ENCODE measurements around the gene DLST. TPM values are rescaled to one million over a fixed set of nuclear protein-coding genes. Genes with fewer than 3 reads are reported as not detected.

DLST gene
- total RNA-seq, 1 experiment from 2014 or later: 68.8 TPM

- no peaks in the 10 kb centered on the region for H3K36me3 ChIP-seq (ENCODE audit: control insufficient read depth, insufficient read depth, low read length)
- no peaks in the 10 kb centered on the region for H3K4me1 ChIP-seq (ENCODE audit: control insufficient read depth, insufficient read depth, low read length)
- BruUV-seq (replicated peaks): no TSS peak
- H3K27me3 ChIP-seq (ENCODE audit: control insufficient read depth, insufficient read depth, low read length): no peaks in the 10 kb centered on the region
- TF ChIP-seq POLR2AphosphoS5 (IDR thresholded peaks at IDR 0.05; ENCODE audit: low read depth, low read length) (no peak), TCF7L2 (IDR thresholded peaks at IDR 0.05; ENCODE audit: low read depth, low read length) (no peak)
- POLR2A ChIA-PET: no interaction called here
- ATAC-seq: no peak
- CTCF ChIA-PET: no interaction called here
- H3K4me3 ChIP-seq (ENCODE audit: low read depth in 2 of 2, low read length in 2 of 2): no peak overlapping the region
- intact Hi-C loops (cut with micrococcal nuclease; ENCODE audit: unreplicated experiment) (no loop called here), in situ Hi-C loops (cut with HindIII; ENCODE audit: low pct_unique_long_range_greater_than_20kb, low sequenced_read_pairs) (no loop called here)
- DNase-seq (ENCODE audit: low read depth, low spot score): no peak
- H3K27ac ChIP-seq (ENCODE audit: low read length): no peak overlapping the region
- H3K9me3 ChIP-seq (ENCODE audit: control insufficient read depth, insufficient read depth, low read depth, low read length): no peaks in the 10 kb centered on the region
These were observed 34.6 kb upstream of the DLST start for GRCh38 chr14:74846968-74847665.

DNA sequence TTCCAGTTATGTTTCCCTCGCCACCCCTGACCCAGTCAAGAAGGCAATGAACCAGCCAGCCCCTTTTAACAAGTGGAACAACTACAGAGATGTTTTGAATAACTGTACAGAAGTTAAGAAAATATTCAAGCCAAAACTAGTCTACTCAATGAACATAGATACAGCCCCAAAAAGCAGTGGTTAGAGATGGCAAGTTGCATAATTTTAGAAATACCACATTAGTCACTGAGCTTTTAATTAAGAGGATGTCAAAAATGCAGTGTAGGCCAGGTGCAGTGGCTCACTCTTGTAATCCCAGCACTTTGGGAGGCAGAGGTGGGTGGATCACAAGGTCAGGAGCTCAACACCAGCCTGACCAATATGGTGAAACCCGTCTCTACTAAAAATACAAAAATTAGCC lies 32.9 kb upstream of the DLST start:
- ATAC-seq (no peak), DNase-seq (ENCODE audit: low read depth, low spot score) (no peak)
- intact Hi-C loops (cut with micrococcal nuclease; ENCODE audit: unreplicated experiment): no loop called here
- Histone ChIP-seq H3K4me1 (ENCODE audit: control insufficient read depth, insufficient read depth, low read length) (no peaks in the 10 kb centered on the region), H3K4me3 (ENCODE audit: low read depth in 2 of 2, low read length in 2 of 2) (no peak overlapping the region), H3K27me3 (ENCODE audit: control insufficient read depth, insufficient read depth, low read length) (no peaks in the 10 kb centered on the region), H3K27ac (ENCODE audit: low read length) (no peak overlapping the region), H3K36me3 (ENCODE audit: control insufficient read depth, insufficient read depth, low read length) (no peaks in the 10 kb centered on the region), H3K9me3 (ENCODE audit: control insufficient read depth, insufficient read depth, low read depth, low read length) (no peaks in the 10 kb centered on the region)
- TF ChIP-seq SIN3A (IDR thresholded peaks at IDR 0.05; ENCODE audit: borderline replicate concordance, insufficient read depth, low read depth, low read length) (no peak), POLR2AphosphoS5 (IDR thresholded peaks at IDR 0.05; ENCODE audit: low read depth, low read length) (no peak), TCF7L2 (IDR thresholded peaks at IDR 0.05; ENCODE audit: low read depth, low read length) (no peak), REST (IDR thresholded peaks at IDR 0.05; ENCODE audit: insufficient read depth in 1 of 2, low read depth in 2 of 2, low read length in 1 of 2) (no peak)
- TF ChIP-seq, protein P1, sequence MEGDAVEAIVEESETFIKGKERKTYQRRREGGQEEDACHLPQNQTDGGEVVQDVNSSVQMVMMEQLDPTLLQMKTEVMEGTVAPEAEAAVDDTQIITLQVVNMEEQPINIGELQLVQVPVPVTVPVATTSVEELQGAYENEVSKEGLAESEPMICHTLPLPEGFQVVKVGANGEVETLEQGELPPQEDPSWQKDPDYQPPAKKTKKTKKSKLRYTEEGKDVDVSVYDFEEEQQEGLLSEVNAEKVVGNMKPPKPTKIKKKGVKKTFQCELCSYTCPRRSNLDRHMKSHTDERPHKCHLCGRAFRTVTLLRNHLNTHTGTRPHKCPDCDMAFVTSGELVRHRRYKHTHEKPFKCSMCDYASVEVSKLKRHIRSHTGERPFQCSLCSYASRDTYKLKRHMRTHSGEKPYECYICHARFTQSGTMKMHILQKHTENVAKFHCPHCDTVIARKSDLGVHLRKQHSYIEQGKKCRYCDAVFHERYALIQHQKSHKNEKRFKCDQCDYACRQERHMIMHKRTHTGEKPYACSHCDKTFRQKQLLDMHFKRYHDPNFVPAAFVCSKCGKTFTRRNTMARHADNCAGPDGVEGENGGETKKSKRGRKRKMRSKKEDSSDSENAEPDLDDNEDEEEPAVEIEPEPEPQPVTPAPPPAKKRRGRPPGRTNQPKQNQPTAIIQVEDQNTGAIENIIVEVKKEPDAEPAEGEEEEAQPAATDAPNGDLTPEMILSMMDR (IDR thresholded peaks at IDR 0.05): no peak
- ChIA-PET CTCF (interaction anchor here (0.5 kb wide), 1 partner anchor 20 kb away, joined by 3 read pairs; no protein-coding TSS in a partner anchor), POLR2A (no interaction called here)
- in situ Hi-C loops (cut with HindIII; ENCODE audit: low pct_unique_long_range_greater_than_20kb, low sequenced_read_pairs): no loop called here
- BruUV-seq (replicated peaks): no TSS peak

DNA sequence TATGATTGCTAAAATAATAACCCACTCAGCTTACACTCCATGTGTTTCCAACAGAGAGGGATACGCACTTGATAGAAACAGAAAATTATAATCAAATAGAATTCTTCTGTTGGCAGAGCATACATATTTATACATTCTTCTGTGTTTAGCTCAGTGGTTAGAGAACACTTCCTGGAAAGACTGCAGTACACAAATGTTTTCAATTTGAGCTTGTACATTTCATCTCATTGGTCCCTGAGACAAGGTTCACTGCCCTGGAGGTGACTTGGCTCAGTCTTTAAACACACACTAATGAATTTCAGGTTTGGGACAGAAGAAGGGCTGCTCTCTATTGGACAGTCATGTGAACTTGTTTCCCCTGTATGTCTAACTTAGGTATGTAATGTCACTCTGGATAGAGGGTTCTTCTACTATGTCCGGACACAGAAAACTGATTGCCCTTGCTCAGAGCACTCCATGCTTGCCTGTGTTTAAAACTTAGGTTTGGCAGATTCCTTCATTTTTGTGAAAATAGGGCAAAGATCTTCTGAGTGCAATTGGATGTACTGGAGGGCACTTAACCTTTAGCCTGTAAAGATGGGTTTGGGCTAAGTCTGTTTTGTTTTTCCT lies 28.7 kb upstream of the DLST start:
- TF ChIP-seq SIN3A (IDR thresholded peaks at IDR 0.05; ENCODE audit: borderline replicate concordance, insufficient read depth, low read depth, low read length): no peak
- no peak for TF ChIP-seq POLR2AphosphoS5 (IDR thresholded peaks at IDR 0.05; ENCODE audit: low read depth, low read length)
- TF ChIP-seq, protein P1 (IDR thresholded peaks at IDR 0.05): no peak
- no TSS peak for BruUV-seq (replicated peaks)
- Histone ChIP-seq H3K27me3 (ENCODE audit: control insufficient read depth, insufficient read depth, low read length) (no peaks in the 10 kb centered on the region), H3K27ac (ENCODE audit: low read length) (no peak overlapping the region), H3K4me1 (ENCODE audit: control insufficient read depth, insufficient read depth, low read length) (no peaks in the 10 kb centered on the region), H3K9me3 (ENCODE audit: control insufficient read depth, insufficient read depth, low read depth, low read length) (no peaks in the 10 kb centered on the region), H3K4me3 (ENCODE audit: low read depth in 2 of 2, low read length in 2 of 2) (no peak overlapping the region), H3K36me3 (ENCODE audit: control insufficient read depth, insufficient read depth, low read length) (no peaks in the 10 kb centered on the region)
- ATAC-seq (no peak), DNase-seq (ENCODE audit: low read depth, low spot score) (no peak)
- CTCF ChIA-PET: no interaction called here
- in situ Hi-C loops (cut with HindIII; ENCODE audit: low pct_unique_long_range_greater_than_20kb, low sequenced_read_pairs): no loop called here
- intact Hi-C loops (cut with micrococcal nuclease; ENCODE audit: unreplicated experiment): no loop called here
- POLR2A ChIA-PET: interaction anchor here (0.7 kb wide), 1 partner anchor 15 kb away, joined by 5 read pairs; no protein-coding TSS in a partner anchor
